GM10266 (cell line): ENCODE measurements around the gene UBLCP1.
"Not testable (repeated sequence)": the region's sequence is repeated elsewhere in the genome, so short reads cannot be mapped to it uniquely, and the experiment has no call there.

ENCODE experiments used
- DNase-seq: peaks from one replicate; pipeline ENCODE4 v3.0.0; 2012; ENCODE audit errors: extremely low spot score
- TF ChIP-seq, protein P1 (sequence below): IDR thresholded peaks from 2 replicates; pipeline ENCODE4 v1.5.1; 2012; ENCODE audit warnings: mild to moderate bottlenecking, low read depth; ENCODE audit not compliant: control insufficient read depth, insufficient read depth; ENCODE audit errors: missing control alignments

The UBLCP1 gene

GRCh38 chr5:159269723-159270122 lies 6.6 kb downstream of the UBLCP1 start:
- TF ChIP-seq, protein P1, sequence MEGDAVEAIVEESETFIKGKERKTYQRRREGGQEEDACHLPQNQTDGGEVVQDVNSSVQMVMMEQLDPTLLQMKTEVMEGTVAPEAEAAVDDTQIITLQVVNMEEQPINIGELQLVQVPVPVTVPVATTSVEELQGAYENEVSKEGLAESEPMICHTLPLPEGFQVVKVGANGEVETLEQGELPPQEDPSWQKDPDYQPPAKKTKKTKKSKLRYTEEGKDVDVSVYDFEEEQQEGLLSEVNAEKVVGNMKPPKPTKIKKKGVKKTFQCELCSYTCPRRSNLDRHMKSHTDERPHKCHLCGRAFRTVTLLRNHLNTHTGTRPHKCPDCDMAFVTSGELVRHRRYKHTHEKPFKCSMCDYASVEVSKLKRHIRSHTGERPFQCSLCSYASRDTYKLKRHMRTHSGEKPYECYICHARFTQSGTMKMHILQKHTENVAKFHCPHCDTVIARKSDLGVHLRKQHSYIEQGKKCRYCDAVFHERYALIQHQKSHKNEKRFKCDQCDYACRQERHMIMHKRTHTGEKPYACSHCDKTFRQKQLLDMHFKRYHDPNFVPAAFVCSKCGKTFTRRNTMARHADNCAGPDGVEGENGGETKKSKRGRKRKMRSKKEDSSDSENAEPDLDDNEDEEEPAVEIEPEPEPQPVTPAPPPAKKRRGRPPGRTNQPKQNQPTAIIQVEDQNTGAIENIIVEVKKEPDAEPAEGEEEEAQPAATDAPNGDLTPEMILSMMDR, result no peak
- DNase-seq, result no peak

- DNase-seq, result no peak
- TF ChIP-seq, protein P1, result no peak
Measured at GRCh38 chr5:159273923-159274322, 10.8 kb downstream of the UBLCP1 start.

DNA sequence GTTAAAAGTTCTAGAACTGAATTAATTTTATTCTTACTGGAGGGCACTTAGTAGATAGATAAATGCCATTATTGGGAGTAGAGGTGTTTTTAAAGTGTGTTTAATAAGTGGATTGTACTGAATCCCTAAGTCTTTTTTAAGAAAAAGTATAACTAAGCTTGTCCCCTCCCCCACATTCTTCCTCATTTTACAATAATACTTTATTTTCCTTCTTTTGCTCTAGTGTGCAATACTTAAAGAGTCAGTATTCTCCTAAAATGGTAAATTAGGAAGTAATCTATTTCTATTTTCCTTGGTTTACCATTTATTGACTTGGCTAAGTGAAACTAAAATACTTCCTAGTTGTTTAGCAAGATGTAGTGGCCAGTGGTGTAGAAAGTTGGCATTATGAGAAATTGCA lies 11.6 kb downstream of the UBLCP1 start:
- DNase-seq, result no peak

DNA sequence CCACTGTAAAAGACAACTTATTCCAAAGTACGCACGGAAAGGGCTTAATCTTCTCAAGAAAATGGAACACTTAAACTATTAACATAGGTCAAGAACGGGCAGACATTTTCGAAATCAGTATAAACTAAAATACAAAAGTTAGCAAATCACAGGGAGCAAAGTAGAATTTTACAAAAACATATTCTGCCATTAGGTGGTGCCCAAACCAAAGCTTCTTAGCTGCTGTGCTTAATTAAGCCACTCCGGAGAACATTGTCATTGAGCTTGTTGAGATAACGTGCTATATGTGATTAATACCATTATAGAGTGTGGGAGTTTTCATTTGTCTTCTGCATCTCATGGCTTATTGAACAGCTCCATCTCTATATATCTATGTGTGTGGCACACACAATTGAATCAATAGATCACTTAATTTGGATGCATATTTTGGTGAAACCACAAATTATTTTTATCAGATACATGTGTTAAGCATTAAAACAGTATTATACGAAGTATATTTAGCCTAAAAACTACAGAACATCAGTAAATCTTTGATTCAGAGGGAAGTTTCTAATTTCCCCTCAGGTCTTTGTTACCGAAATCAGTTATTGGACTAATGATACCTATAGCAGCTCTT lies 23.4 kb downstream of the UBLCP1 start:
- no peak for DNase-seq
- TF ChIP-seq, protein P1, result peak; percentile 40

More for the DNA sequence above, 11.6 kb downstream of the UBLCP1 start:
- TF ChIP-seq, protein P1, result no peak

- TF ChIP-seq, protein P1, result no peak
- DNase-seq, result no peak
Measured at GRCh38 chr5:159290741-159291140, 27.7 kb downstream of the UBLCP1 start.

- DNase-seq, result no peak
- TF ChIP-seq, protein P1, result no peak
Measured at GRCh38 chr5:159294921-159295320, 31.8 kb downstream of the UBLCP1 start.

DNA sequence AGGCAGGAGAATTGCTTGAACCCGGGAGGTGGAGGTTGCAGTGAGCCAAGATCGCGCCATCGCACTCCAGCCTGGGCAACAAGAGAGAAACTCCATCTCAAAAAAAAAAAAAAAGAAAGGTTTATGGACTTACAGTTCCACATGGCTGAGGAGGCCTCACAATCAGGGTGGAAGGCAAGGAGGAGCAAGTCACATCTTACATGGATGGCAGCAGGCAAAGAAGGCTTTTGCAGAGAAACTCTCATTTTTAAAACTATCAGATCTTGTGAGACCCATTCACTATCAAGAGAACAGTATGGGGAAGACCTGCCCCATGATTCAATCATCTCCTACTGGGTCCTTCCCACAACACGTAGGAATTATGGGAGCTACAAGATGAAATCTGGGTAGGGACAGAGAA lies 34.2 kb downstream of the UBLCP1 start:
- DNase-seq, result not testable (repeated sequence)

GRCh38 chr5:159301466-159301865 lies 38.4 kb downstream of the UBLCP1 start:
- TF ChIP-seq, protein P1, result no peak
- no peak for DNase-seq

- DNase-seq, result not testable (repeated sequence)
Measured at GRCh38 chr5:159301929-159302860, 39.1 kb downstream of the UBLCP1 start.
